Astrocyte of the cerebellum (primary cell): ENCODE measurements around the gene CGB7.

Experiments
- DNase-seq: peaks from one replicate; pipeline ENCODE4 v3.0.0-alpha.2; 2011; ENCODE audit warnings: low read depth
- H3K4me3 ChIP-seq: 2 replicates; pipeline ENCODE4 v1.5.1; 2011; ENCODE audit warnings: mild to moderate bottlenecking, low read depth, low read length, moderate library complexity
- in situ Hi-C: cut with HindIII; loops from 2 replicates; pipeline ENCODE4 v1.10.0; 2017; ENCODE audit warnings: low sequenced_read_pairs
- TF ChIP-seq, protein P1 (sequence below): IDR thresholded peaks from 2 replicates; pipeline ENCODE4 v1.5.1; 2012; ENCODE audit warnings: low read length, low read depth, moderate library complexity, mild to moderate bottlenecking; ENCODE audit errors: missing control alignments

The CGB7 gene

DNA sequence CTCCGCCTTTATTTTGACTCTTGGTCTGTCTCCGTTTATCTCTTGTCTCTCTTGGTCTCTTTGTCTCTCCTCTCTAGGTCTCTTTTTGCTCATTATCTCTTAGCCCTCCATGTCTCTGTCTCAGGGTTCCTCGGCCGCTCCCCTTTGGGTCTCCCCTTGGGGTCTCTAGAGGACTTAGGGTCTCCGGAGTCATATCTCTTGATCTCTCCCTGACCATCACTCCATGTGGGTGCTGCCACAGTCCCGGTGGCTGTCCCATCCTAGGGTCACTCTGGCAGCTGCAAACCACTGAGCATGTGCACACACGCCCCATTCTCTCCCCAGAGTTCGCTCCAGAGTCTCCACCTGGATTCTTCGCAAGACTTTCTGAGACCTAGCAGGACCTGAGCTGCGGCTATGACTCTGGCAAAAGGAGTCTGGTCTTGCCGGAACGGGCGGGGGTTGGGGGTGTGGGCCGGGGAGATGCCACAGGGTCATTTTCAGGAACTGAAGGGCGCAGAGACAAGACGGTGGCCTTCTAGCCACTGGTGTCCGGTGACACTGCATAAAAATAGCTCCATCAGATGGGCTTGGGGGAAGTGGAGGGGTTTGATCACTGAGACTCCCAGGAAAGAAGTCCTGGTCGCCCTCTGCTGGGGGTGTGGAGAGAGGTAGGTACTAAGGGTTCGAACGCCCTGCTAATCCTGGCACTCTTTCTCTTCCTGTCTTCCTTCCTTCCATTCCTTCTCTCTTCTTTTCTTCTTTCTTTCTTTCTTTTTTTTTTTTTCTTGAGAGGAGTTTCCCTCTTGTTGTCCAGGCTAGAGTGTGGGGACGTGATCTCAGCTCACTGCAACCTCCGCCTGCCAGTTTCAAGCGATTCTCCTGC, 16.2 kb upstream of the CGB7 start:
- H3K4me3 ChIP-seq: no peak overlapping the region
- in situ Hi-C loops: no loop called here
- TF ChIP-seq, protein P1, sequence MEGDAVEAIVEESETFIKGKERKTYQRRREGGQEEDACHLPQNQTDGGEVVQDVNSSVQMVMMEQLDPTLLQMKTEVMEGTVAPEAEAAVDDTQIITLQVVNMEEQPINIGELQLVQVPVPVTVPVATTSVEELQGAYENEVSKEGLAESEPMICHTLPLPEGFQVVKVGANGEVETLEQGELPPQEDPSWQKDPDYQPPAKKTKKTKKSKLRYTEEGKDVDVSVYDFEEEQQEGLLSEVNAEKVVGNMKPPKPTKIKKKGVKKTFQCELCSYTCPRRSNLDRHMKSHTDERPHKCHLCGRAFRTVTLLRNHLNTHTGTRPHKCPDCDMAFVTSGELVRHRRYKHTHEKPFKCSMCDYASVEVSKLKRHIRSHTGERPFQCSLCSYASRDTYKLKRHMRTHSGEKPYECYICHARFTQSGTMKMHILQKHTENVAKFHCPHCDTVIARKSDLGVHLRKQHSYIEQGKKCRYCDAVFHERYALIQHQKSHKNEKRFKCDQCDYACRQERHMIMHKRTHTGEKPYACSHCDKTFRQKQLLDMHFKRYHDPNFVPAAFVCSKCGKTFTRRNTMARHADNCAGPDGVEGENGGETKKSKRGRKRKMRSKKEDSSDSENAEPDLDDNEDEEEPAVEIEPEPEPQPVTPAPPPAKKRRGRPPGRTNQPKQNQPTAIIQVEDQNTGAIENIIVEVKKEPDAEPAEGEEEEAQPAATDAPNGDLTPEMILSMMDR: peak; percentile 18
- DNase-seq: no peak

DNA sequence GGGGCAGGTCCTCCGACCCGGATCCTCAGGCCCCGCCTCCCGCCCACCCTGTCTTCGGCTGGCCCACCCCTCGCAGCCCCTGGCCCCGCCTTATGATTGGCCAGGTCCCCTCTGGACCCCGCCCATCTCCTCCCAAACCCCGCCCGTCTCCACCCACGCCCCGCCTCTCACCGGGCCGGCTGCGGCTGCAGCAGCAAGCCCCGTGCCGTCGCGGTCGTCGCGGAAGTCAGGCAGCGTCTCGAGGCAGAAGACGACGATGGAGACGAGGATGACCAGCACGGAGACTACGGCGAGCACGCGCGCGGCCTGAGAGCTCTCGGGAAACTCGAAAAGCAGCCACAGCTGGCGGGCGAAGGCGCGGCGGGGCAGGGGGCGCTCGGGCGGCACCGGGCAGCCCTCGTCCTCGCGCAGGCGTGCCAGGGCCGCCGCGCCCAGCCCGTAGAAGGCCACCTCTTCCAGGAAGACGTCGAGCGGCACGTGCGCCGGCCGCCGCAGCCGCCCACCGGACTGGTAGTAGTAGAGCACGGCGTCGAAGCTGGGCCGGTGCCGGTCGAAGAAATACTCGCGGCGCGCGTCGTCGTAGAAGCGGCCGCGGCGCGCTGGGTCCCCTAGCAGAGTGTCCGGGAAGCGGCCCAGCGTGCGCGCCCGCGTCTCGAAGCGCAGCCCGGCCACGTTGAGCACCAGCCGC, 14.5 kb upstream of the CGB7 start:
- TF ChIP-seq, protein P1: no peak
- no peak overlapping the region for H3K4me3 ChIP-seq
- no peak for DNase-seq
- in situ Hi-C loops: no loop called here

DNA sequence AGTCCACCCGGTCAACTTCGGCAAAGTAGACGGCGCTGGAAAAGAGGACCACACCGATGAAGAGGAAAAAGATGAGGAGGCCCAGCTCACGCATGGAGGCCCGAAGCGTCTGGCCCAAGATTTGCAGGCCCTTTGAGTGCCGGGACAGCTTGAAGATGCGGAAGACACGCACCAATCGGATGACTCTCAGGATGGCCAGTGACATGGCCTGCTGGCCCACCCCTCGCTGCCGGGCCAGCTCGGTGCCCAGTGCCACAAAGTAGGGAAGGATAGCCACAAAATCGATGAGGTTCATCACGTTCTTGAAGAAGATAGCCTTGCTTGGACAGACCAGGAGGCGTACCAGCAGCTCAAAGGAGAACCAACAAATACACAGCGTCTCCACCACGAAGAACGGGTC, 12.9 kb upstream of the CGB7 start:
- no peak for DNase-seq
- in situ Hi-C loops: no loop called here
- TF ChIP-seq, protein P1: no peak
- H3K4me3 ChIP-seq: no peak overlapping the region

DNA sequence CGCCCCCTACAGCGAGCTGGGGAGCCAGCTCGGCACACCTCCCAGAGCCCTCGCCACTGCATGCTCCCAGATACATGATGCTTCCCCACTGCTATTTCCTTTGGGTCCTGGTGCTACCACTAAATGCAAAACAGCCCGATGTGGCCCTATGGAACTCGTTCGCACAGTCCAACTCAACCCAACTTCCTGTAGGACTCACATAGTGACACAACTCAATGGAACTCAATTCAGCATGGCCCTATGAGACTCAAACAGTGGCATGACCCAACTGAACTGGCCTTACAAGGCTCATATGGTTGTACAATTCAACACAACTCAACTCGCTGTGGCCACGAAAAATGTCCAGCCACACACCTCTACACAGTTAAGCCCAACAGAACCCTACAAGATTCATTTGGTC, 11.5 kb upstream of the CGB7 start:
- TF ChIP-seq, protein P1: no peak
- in situ Hi-C loops: no loop called here

DNA sequence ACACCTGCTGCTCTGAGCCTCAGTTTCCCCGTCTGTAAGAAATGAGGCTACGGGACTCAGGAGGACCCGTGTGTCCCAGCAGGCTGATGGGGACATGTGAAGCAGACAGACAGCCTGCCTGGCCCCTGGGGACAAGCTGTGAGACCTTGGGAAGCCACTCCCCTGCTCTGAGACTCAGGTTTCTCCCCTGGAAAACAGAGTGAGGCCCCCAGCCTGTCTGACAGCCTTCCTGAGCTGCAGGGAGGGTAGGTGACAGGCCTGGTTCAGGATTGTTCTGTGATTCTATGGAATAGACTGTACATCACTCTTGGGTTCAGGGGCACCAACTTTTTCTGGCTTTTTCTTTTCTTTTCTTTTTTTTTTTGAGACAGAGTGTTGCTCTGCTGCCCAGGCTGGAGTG, 10.0 kb upstream of the CGB7 start:
- no peak overlapping the region for H3K4me3 ChIP-seq
- in situ Hi-C loops: no loop called here
- TF ChIP-seq, protein P1: no peak
- no peak for DNase-seq

More for the DNA sequence above, 11.5 kb upstream of the CGB7 start:
- H3K4me3 ChIP-seq: no peak overlapping the region
- no peak for DNase-seq

DNA sequence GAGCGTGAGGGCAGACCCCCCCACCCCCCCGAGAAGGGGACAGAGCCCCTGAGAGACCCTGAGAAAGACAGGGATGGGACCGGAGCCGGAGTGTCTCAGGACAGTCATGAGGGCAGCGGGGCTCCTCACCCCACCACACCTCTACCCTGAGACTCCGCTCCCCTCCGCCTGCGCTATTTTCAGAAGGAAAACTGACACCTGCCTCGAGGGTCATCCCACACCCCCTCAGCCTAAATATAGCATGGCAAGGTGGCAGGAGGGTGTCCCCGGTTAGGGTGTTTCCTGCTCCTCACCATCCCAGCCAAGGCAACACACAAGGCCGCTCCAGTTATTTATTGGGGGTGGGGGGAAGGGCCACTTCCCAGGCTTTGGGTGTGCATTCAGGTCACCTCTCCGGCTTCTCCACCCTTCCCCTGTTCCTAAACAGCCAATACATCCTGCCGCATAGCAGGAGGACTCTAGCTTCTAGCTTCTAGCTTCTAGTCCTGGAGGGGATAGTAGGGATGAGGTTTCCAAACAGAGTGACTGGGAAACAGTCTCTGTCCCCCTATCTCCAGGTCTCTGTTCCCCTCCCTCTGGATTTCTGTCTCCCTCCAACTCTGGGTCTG, 8.5 kb upstream of the CGB7 start:
- no peak for DNase-seq
- H3K4me3 ChIP-seq: no peak overlapping the region
- TF ChIP-seq, protein P1: no peak
- in situ Hi-C loops: no loop called here
